GM18508 (cell line): ENCODE measurements around the gene ASPG.

Experiments
- ATAC-seq: cut with Tn5 transposase; IDR thresholded peaks from one replicate; pipeline ENCODE4 v1.9.1; 2021; ENCODE audit warnings: moderate number of reproducible peaks; ENCODE audit not compliant: insufficient read depth, unreplicated experiment

ASPG gene

GRCh38 chr14:104134061-104134965 is 48.8 kb downstream of the ASPG start:
- ATAC-seq, result no peak

DNA sequence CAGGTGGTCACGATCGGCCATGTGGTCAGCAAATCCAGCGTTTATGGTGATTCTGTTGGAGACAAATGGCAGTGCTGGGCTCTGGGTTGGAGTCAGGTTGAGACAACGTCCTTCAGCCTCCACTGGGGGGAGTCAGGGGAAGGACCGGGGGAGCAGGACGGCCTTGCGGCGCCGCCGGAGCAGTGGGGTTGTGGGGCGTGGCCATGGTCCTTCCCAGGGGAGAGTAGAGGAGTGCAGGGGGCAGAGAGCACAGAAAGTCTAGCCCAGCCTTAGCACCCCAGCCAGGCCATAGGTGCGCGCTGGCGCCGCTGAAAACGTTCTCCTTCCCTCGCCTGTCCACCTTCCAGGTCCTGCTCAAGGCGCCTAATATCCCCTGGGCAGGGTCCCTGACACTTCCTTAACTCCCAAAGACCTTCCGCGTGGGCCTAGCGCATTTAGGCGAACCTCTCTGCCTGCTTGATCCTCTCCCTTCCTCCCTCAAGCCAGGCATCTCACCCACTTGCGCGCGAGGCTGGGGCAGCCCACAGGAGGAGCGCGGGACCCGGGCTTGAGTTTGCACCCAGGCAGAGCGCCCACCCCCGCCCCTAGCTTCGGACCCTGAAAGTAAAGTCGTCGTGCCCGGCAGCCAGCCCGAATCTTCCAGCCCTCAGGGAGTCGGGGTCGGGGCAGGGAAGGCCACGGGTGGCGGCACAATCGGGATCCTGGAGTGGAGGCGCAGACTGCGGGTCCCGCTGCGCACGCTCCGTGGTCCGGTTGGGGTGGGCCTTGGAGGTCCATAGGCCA is 49.8 kb downstream of the ASPG start:
- no peak for ATAC-seq

DNA sequence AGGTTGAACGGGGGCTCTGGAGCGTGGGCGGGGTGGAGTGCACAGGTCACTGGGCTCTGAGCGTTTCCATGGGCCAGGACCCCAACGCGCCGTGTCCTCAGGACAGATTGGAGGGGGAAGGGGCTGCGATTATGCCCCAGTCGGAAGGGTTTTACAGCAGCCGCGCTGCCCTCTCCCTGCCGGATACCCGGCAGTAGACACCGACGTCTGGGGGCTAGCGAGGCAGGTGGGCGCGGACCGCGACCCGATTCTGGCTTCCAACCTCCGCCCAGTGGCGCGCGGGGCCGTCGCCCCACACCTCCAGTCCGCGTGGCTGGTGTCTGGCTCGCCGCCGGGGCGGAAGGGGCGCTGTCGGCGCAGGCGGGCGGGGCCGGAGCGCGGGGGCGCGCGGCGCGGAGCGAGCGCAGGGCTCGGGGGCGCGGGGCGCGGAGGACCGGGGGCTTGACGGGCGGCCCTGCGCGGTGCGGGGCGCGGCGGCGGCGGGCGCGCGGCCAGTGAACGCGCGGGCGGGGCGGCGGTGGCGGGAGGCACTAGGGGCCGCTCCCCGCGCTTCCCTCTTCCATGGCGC is 50.5 kb downstream of the ASPG start:
- no peak for ATAC-seq

DNA sequence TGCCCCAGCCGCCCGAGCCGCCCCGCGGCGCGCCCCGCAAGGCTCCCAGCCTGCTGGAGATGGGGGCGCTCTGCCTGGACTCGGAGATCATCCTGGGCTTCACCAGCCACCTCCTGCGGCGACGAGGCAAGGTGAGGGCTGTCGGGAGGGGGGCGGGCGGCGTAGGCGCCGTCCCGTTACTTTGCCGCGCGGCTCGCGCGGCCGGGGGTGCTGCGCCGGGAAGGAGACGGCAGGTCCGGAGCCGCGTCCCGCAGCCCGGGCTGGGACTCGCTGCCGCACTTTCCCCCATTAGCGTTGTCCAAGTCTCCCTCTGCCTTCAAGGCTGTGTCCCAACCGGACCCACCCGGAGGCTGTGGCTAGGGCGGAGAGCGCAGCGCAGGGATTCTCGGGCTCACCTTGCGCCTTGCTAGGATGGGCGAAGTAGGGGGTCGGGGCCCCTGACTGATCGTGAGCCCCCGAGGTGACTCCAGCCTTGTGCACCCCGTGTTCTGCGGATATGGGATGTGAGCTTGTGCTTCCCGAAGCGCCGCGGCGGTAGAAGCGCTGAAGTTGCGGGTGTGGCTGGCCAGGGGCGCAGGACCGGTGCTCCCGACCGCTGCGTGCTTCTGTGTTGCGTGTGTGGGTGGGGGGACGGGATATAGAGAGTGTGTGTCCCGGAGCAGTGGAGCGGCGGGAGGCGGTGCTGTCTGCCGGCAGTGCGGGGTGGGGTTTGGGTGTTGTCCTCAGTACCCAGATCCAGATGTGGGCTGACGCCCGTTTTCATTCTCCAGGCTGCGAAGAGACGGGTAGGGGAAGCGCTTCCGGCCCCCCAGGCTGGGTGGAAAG is 51.2 kb downstream of the ASPG start:
- ATAC-seq, result no peak

GRCh38 chr14:104137297-104138097 is 52.0 kb downstream of the ASPG start:
- no peak for ATAC-seq

DNA sequence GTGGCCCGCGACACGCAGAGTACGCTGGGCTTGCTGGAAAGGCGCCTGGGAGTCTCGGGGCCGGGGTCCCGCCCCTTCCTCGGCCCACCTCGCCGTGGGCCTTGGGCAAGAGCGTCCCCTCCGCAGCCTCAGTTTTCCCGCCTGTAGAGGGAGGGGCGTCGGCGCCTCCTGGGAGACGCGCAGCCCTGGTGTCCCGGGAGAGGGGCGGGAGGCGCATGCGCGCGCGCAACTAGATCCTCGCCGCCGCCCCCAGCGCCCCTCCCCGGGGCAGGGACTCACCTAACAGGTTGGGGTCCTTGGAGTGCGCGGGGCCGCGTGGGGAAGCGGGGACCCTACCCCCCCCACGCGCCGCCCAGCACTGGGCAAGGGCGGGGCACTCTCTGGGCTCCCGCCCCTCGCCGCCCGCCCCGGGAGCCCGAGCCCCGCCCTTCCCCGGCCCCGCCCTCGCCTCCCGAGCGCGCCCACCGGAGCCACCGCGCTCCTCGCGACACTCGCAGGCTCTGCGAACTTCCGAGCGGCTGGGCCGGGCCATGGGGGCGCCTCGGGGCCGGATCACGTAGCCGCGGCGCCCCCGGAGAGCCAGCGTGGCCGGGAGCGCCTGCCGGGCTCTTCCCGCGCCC is 52.7 kb downstream of the ASPG start, which contains the start of gene KIF26A:
Gene KIF26A, plus strand, starts transcription at position 490 of the 620 bp plus-strand sequence. CDS start 136 bp downstream, outside the sequence.
- no peak for ATAC-seq

- ATAC-seq, result no peak
Measured at GRCh38 chr14:104138718-104139459, 53.4 kb downstream of the ASPG start.

DNA sequence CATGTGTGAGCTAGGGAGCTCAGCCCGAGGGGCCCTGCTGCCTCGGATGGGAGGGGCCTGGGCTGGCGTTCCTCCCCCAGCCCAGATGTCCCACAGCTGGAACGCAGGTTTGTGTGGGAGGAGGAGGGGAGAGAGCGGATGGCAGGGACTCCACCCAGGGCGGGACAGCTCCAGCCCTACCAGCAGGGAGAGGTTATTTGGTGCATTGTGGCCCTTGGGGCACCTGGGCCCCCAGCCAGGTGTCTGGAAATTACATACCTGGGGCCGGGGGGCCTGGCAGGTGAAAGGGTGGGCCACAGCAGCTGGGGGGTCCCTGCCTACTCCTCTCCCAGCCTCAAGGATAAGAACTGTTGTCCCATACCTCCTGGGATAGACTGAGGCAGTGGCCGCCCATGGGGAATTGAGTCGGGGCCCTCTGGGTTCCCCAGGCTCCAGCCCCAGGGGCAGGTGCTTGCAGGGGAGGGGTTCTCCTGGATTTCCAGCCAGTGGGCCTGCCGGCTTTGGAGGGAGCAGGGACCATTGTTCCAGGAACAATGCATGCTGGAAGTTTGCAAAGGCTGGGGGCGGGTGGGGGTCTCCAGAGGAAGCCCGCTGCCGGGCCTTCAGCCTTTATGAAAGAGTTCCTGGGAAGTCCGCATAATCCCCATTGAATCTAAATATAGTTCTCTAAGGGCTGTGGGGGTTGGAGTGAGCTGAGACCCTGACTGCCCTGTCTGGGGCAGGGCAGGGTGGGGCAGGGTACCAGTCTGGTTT is 54.1 kb downstream of the ASPG start:
- no peak for ATAC-seq

DNA sequence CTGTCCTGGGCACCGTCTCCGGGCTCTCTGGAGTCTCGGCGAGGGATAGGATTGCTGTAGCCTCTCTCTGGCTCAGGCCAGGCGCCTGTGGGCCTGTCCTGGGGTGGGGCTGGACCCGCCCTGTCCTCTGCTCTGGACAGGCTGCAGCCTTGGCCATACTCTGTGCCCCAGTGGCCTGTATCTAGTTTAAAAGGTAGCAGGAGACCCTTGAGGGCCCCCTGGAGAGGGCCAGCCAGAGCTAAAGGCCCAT is 54.6 kb downstream of the ASPG start:
- no peak for ATAC-seq

GRCh38 chr14:104140463-104141331 is 55.2 kb downstream of the ASPG start:
- ATAC-seq, result no peak

DNA sequence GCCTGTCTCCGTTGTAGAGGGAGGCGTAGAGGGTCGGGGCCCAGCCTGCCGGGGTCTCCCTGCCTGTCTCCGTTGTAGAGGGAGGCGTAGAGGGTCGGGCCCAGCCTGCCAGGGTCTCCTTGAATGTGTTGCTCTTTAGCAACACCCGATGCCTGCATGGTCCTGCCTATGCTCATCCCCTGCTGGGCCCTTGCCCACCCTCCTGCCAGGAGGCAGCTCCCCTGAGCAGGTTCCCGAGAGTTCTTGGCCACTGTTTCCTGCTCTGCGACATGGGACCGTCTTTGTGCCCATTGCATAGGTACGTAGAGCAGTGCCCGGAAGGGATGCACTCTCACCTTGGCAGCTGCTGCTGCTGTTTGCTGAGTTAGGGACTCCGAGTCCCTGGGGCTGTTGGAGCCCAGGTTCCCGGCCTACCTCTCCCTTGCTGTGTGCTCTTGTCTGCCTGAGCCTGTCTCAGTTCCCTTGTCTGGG is 56.2 kb downstream of the ASPG start:
- ATAC-seq, result no peak

GRCh38 chr14:104142136-104142945 is 56.8 kb downstream of the ASPG start:
- no peak for ATAC-seq

GRCh38 chr14:104142946-104143470 is 57.5 kb downstream of the ASPG start:
- no peak for ATAC-seq

- no peak for ATAC-seq
Measured at GRCh38 chr14:104143521-104144452, 58.3 kb downstream of the ASPG start.

- no peak for ATAC-seq
Measured at GRCh38 chr14:104144453-104144790, 58.9 kb downstream of the ASPG start.
